ENCODE results near the gene F2RL3.
"Not testable (repeated sequence)": the region's sequence is repeated elsewhere in the genome, so short reads cannot be mapped to it uniquely, and the experiment has no call there.

Gene F2RL3

GRCh38 chr19:16888629-16889365 is at the start of gene F2RL3:
F2RL3 (plus strand) TSS chr19:16888999; CDS start chr19:16889190, 191 bp downstream.
- DNase-seq: no peak

GRCh38 chr19:16841391-16841926 is 47.3 kb upstream of the F2RL3 start:
- DNase-seq: no peak

- no peak for DNase-seq
These were observed 41.9 kb upstream of the F2RL3 start for GRCh38 chr19:16846901-16847300.

- no peak for DNase-seq
These were observed 41.4 kb upstream of the F2RL3 start for GRCh38 chr19:16847430-16847829.

- no peak for DNase-seq
These were observed 39.6 kb upstream of the F2RL3 start for GRCh38 chr19:16849168-16849567.

GRCh38 chr19:16850133-16850532 is 38.7 kb upstream of the F2RL3 start:
- no peak for DNase-seq

GRCh38 chr19:16851031-16851712 is 37.6 kb upstream of the F2RL3 start:
- DNase-seq: no peak

GRCh38 chr19:16853066-16853465 is 35.7 kb upstream of the F2RL3 start:
- no peak for DNase-seq

GRCh38 chr19:16856091-16856490 is 32.7 kb upstream of the F2RL3 start:
- no peak for DNase-seq

GRCh38 chr19:16859626-16860025 is 29.2 kb upstream of the F2RL3 start:
- no peak for DNase-seq

- DNase-seq: no peak
These were observed 28.7 kb upstream of the F2RL3 start for GRCh38 chr19:16860118-16860517.

- no peak for DNase-seq
These were observed 27.8 kb upstream of the F2RL3 start for GRCh38 chr19:16861011-16861410.

GRCh38 chr19:16861834-16862233 is 27.0 kb upstream of the F2RL3 start:
- DNase-seq: no peak

- no peak for DNase-seq
These were observed 25.9 kb upstream of the F2RL3 start for GRCh38 chr19:16862826-16863415.

- DNase-seq: no peak
These were observed 21.6 kb upstream of the F2RL3 start for GRCh38 chr19:16867211-16867610.

GRCh38 chr19:16868423-16869130 is 20.2 kb upstream of the F2RL3 start:
- no peak for DNase-seq

GRCh38 chr19:16869331-16869972 is 19.3 kb upstream of the F2RL3 start:
- DNase-seq: no peak

GRCh38 chr19:16871871-16872270 is 16.9 kb upstream of the F2RL3 start:
- no peak for DNase-seq

GRCh38 chr19:16872728-16873127 is 16.1 kb upstream of the F2RL3 start:
- DNase-seq: no peak

GRCh38 chr19:16873594-16873993 is 15.2 kb upstream of the F2RL3 start:
- DNase-seq: no peak

- no peak for DNase-seq
These were observed 14.4 kb upstream of the F2RL3 start for GRCh38 chr19:16874250-16874977.

- not testable (repeated sequence) for DNase-seq
These were observed 13.9 kb upstream of the F2RL3 start for GRCh38 chr19:16874978-16875299.

Data from NCI-H187 (cell line).